Gastrocnemius medialis (tissue), 4 donors: ENCODE measurements around the gene FYN.

Experiments used
- CTCF ChIP-seq, 5 experiments: fragments of 450-650 bp in 3 of 5; fragments of 200-600 bp in 2 of 5; sonication (generic) in 2 of 5; IDR thresholded peaks in 4 of 5; conservative IDR thresholded peaks in 1 of 5; 1 replicate in 4 of 5; 2 replicates in 1 of 5; pipeline ENCODE4 v1.5.1; 2016 to 2019; ENCODE audit warnings: antibody characterized with exemption in 5 of 5, mild to moderate bottlenecking in 3 of 5, moderate library complexity in 3 of 5
- POLR2A ChIP-seq, 2 donors: fragments of 450-650 bp; IDR thresholded peaks; one replicate each; pipeline ENCODE4 v1.6.1; 2017; ENCODE audit warnings: antibody characterized with exemption in 2 of 2, mild to moderate bottlenecking in 2 of 2, moderate library complexity in 2 of 2

- TF ChIP-seq POLR2A (IDR thresholded peaks at IDR 0.05) (no peak), CTCF (IDR thresholded peaks at IDR 0.05 in 4 of 5, conservative IDR thresholded peaks at IDR 0.05 in 1 of 5) (no peak)
These were observed 157.9 kb downstream of the FYN start for GRCh38 chr6:111715321-111715720.
